Smooth muscle cell (in vitro differentiated cells): ENCODE results near the gene DAND5. TPM values are rescaled to one million over a fixed set of nuclear protein-coding genes. Genes with fewer than 3 reads are reported as not detected.

ENCODE experiments used
- DNase-seq: peaks from one replicate; lab custom pipeline; 2025; ENCODE audit not compliant: unreplicated experiment; lab: John Stamatoyannopoulos, UW
- H2AFZ ChIP-seq: fragments of 200-600 bp; sonication (generic); 2 replicates; pipeline ENCODE4 v1.6.0; 2016; ENCODE audit warnings: antibody characterized with exemption, low read depth, mild to moderate bottlenecking
- H3F3A ChIP-seq: fragments of 200-600 bp; sonication (generic); 2 replicates; pipeline ENCODE4 v1.6.0; 2017; ENCODE audit warnings: antibody characterized with exemption, low read depth
- H3K27ac ChIP-seq: fragments of 200-600 bp; sonication (generic); 2 replicates; pipeline ENCODE4 v1.5.1; 2016; ENCODE audit warnings: low read depth, mild to moderate bottlenecking
- H3K27me3 ChIP-seq: fragments of 200-600 bp; sonication (generic); 2 replicates; pipeline ENCODE4 v1.6.1; 2016; ENCODE audit warnings: low read depth, mild to moderate bottlenecking
- H3K36me3 ChIP-seq: fragments of 200-600 bp; sonication (generic); 2 replicates; pipeline ENCODE4 v1.5.1; 2016; ENCODE audit warnings: low read depth
- H3K4me1 ChIP-seq: fragments of 200-600 bp; sonication (generic); 2 replicates; pipeline ENCODE4 v1.5.1; 2016; ENCODE audit warnings: low read depth
- H3K4me2 ChIP-seq: fragments of 200-600 bp; sonication (generic); 2 replicates; pipeline ENCODE4 v1.6.0; 2016; ENCODE audit warnings: mild to moderate bottlenecking
- H3K4me3 ChIP-seq: fragments of 200-600 bp; sonication (generic); 2 replicates; pipeline ENCODE4 v1.5.1; 2016; ENCODE audit warnings: mild to moderate bottlenecking
- H3K79me2 ChIP-seq: fragments of 200-600 bp; sonication (generic); 2 replicates; pipeline ENCODE4 v1.6.0; 2016; ENCODE audit warnings: low read depth, mild to moderate bottlenecking
- H3K9ac ChIP-seq: fragments of 200-600 bp; sonication (generic); 2 replicates; pipeline ENCODE4 v1.6.0; 2016; ENCODE audit warnings: low read depth
- H3K9me3 ChIP-seq: fragments of 200-600 bp; sonication (generic); replicated peaks from 2 replicates; pipeline ENCODE4 v1.5.1; 2016; ENCODE audit warnings: low read depth
- H4K20me1 ChIP-seq: fragments of 200-600 bp; sonication (generic); 2 replicates; pipeline ENCODE4 v1.6.0; 2016; ENCODE audit warnings: low read depth
- WGBS: methylation state at CpG from one replicate; pipeline ENCODE4 v1.1.7; 2016; ENCODE audit warnings: low lambda C conversion rate; 5-methylcytosine and 5-hydroxymethylcytosine counted together
- polyA plus RNA-seq: library from polyadenylated mRNA; unstranded; fragments of >200 nt; fragmentation: Nextera tagmentation; extraction: Ambion mirVana; gene quantifications from 2 replicates; pipeline ENCODE4 v1.2.1, GENCODE V29; 2016
- total RNA-seq: library from RNA; depleted of rRNA; stranded (reverse); fragments of >200 nt; gene quantifications from 2 replicates; pipeline ENCODE4 v1.2.3, GENCODE V29; 2014
- TF ChIP-seq, protein P1 (sequence below): fragments of 200-600 bp; sonication (generic); IDR thresholded peaks from 2 replicates; pipeline ENCODE4 v1.5.1; 2017; ENCODE audit warnings: borderline replicate concordance, mild to moderate bottlenecking, antibody characterized with exemption; ENCODE audit not compliant: insufficient read depth, poor library complexity, severe bottlenecking

Gene DAND5
- total and polyA plus RNA-seq, 2 experiments from 2014 or later, result not detected

DNA sequence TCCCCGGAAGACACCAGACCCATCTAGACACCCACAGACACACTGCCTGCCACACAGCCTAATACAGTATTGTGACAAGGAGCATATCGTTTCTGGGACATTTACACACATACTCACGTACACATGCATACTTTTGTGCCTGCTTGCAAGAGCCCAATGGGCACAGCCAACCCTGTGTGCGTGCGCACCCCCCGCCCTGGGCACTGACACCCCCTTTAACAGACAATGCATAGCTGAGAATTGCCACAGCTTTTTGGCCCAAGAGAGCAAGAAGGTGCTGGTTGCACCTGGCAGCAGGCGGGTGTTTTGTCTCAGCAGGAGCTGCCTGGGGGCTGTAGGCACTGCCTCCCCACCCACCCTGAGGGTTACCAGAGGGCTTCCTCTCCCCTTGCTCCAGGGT is 24.2 kb downstream of the DAND5 start:
- no peak overlapping the region for H3K27ac ChIP-seq
- WGBS, result 89% methylated on average over 7 of the region's 7 CpGs
- H3K4me2 ChIP-seq, result no peak overlapping the region
- DNase-seq, result no peak
- no peaks in the 10 kb centered on the region for H3K36me3 ChIP-seq
- H3K27me3 ChIP-seq, result peaks cover 50% of the 10 kb centered on the region
- no peaks in the 10 kb centered on the region for H3F3A ChIP-seq
- no peak overlapping the region for H2AFZ ChIP-seq
- H3K9me3 ChIP-seq, result no peaks in the 10 kb centered on the region
- H3K4me3 ChIP-seq, result no peak overlapping the region
- peaks cover 14% of the 10 kb centered on the region for H4K20me1 ChIP-seq
- no peaks in the 10 kb centered on the region for H3K4me1 ChIP-seq
- H3K79me2 ChIP-seq, result no peaks in the 10 kb centered on the region
- TF ChIP-seq, protein P1, sequence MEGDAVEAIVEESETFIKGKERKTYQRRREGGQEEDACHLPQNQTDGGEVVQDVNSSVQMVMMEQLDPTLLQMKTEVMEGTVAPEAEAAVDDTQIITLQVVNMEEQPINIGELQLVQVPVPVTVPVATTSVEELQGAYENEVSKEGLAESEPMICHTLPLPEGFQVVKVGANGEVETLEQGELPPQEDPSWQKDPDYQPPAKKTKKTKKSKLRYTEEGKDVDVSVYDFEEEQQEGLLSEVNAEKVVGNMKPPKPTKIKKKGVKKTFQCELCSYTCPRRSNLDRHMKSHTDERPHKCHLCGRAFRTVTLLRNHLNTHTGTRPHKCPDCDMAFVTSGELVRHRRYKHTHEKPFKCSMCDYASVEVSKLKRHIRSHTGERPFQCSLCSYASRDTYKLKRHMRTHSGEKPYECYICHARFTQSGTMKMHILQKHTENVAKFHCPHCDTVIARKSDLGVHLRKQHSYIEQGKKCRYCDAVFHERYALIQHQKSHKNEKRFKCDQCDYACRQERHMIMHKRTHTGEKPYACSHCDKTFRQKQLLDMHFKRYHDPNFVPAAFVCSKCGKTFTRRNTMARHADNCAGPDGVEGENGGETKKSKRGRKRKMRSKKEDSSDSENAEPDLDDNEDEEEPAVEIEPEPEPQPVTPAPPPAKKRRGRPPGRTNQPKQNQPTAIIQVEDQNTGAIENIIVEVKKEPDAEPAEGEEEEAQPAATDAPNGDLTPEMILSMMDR, result no peak
- no peak overlapping the region for H3K9ac ChIP-seq

DNA sequence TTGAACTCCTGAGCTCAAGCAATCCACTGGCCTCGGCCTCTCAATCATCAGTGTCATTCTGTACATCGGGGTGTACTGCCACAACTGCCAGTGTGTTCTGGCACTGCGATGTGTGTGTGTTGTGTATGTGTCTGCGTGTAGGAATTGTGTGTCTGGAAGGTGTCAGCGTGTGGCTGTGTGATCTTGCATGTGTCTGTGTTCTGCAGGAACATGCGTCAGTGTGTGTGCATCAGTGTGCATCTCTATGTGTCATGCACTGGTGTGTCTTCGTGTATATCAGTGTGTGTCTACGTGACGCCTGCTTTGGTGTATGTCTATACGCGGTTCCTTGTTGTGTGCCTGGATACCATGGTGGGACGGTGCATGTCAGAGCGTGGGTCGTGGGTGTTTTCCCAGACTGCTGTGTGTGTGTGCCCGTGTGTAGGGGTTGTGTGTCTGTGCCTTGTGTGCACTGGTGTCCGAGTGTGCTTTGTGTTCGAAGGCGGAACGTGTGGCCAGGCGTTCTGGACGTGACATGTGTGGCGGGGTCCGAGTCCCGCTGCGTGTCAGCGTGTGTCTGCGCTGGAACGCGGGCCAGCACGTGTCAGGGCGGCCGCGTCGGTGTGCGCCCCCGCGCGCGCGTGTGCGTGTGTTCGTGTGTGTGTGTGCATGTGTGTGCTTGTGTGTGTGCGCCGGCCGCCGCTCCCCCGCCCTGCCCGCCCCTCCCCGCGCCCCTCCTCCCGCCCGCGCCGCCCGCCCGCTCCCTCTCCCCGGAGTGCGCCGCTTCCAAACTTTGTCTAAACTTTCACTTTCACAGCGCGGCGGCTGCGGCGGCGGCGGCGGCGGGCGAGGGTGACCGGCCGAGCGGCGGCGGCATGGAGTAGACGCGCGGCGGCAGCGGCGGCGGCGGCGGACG is 25.6 kb downstream of the DAND5 start, which contains the start of gene NFIX:
Gene NFIX, plus strand, starts transcription at position 775 of the 895 bp plus-strand sequence. CDS start 363 bp downstream, outside the sequence.
- Histone ChIP-seq H3F3A (no peaks in the 10 kb centered on the region), H4K20me1 (peaks cover 14% of the 10 kb centered on the region), H3K27ac (no peak within 1 kb of the TSS), H3K9me3 (no peaks in the 10 kb centered on the region), H2AFZ (peak within 1 kb of the TSS; percentile 58), H3K27me3 (peaks cover 56% of the 10 kb centered on the region), H3K79me2 (no peaks in the 10 kb centered on the region), H3K36me3 (no peaks in the 10 kb centered on the region), H3K4me3 (peak within 1 kb of the TSS; percentile 57), H3K4me1 (no peaks in the 10 kb centered on the region), H3K4me2 (peak within 1 kb of the TSS; percentile 95), H3K9ac (no peak within 1 kb of the TSS)
- TF ChIP-seq, protein P1, result no peak
- 30% methylated on average over 48 of the region's 84 CpGs for WGBS
- no peak for DNase-seq

GRCh38 chr19:12995596-12996405 is 26.4 kb downstream of the DAND5 start:
- no peaks in the 10 kb centered on the region for H3K36me3 ChIP-seq
- H3K9me3 ChIP-seq, result no peaks in the 10 kb centered on the region
- no peak for DNase-seq
- peak overlapping the region; percentile 95 for H3K4me2 ChIP-seq
- no peaks in the 10 kb centered on the region for H3K79me2 ChIP-seq
- TF ChIP-seq, protein P1, result no peak
- 5% methylated on average over 56 of the region's 129 CpGs for WGBS
- no peaks in the 10 kb centered on the region for H3F3A ChIP-seq
- H3K4me1 ChIP-seq, result no peaks in the 10 kb centered on the region
- H3K4me3 ChIP-seq, result peak overlapping the region; percentile 57
- peaks cover 14% of the 10 kb centered on the region for H4K20me1 ChIP-seq
- H3K27me3 ChIP-seq, result peaks cover 62% of the 10 kb centered on the region
- H2AFZ ChIP-seq, result peak overlapping the region; percentile 58
- H3K9ac ChIP-seq, result no peak overlapping the region
- no peak overlapping the region for H3K27ac ChIP-seq
